Measurements from ENCODE around the gene GMPPB. TPM values are rescaled to one million over a fixed set of nuclear protein-coding genes. Genes with fewer than 3 reads are reported as not detected.

GMPPB gene
- total and polyA plus RNA-seq, 9 of the 15 experiments (the other 6 are each of a cell fraction or from before 2014, with no cell fraction given), result 0.53 to 17.4 (median 8.1) TPM

GRCh38 chr3:49671291-49672288 is 52.2 kb downstream of the GMPPB start (continued):
- TF ChIP-seq E4F1 (CRISPR knock-in tag; IDR thresholded peaks at IDR 0.05; ENCODE audit: borderline replicate concordance), result no peak
- no peak for TF ChIP-seq SMAD1 (IDR thresholded peaks at IDR 0.05; ENCODE audit: low read depth, low read length, partially characterized antibody)
- no peak for TF ChIP-seq MAFG (tag; conservative IDR thresholded peaks at IDR 0.05)
- TF ChIP-seq ZNF212 (CRISPR knock-in tag; IDR thresholded peaks at IDR 0.05), result no peak
- TF ChIP-seq ZBTB1 (CRISPR knock-in tag; IDR thresholded peaks at IDR 0.05; ENCODE audit: borderline replicate concordance, low read depth), result no peak
- peak in 1 of 2 experiments; percentile 92; a peak in 1 of 4 replicates for TF ChIP-seq SRF (CRISPR knock-in tag; IDR thresholded peaks at IDR 0.05)
- no peak for TF ChIP-seq ZNF24 (IDR thresholded peaks at IDR 0.05)
- peak; percentile 65 to 83 for TF ChIP-seq RAD21 (CRISPR knock-in tag; conservative IDR thresholded peaks at IDR 0.05 in 1 of 2, IDR thresholded peaks at IDR 0.05 in 1 of 2)
- TF ChIP-seq TAF15 (IDR thresholded peaks at IDR 0.05; ENCODE audit: low read depth, low read length), result no peak
- no peak for TF ChIP-seq DLX4 (CRISPR knock-in tag; IDR thresholded peaks at IDR 0.05)
- no peak for TF ChIP-seq TAF1 (IDR thresholded peaks at IDR 0.05; ENCODE audit: control insufficient read depth, extremely low read depth, insufficient read depth, low read length, severe bottlenecking)
- TF ChIP-seq REST (IDR thresholded peaks at IDR 0.05; ENCODE audit: borderline replicate concordance), result peak; percentile 80
- TF ChIP-seq REST (CRISPR knock-in tag; IDR thresholded peaks at IDR 0.05; ENCODE audit: low read depth), result no peak

All from K562 (cell line).